D721Med (cell line): ENCODE measurements around the gene TM7SF2.
A peak's percentile ranks its signal among the peaks of the same experiment; 100 is the strongest.

Experiments used
- DNase-seq: peaks from one replicate; pipeline ENCODE4 v3.0.0; 2011; ENCODE audit warnings: low spot score; ENCODE audit not compliant: insufficient read length
- FAIRE-seq: peaks from 2 replicates; lab custom pipeline; 2011; peaks lifted over from hg19 to GRCh38; lab: Jason Lieb, UNC
- CTCF ChIP-seq: IDR thresholded peaks from 2 replicates; pipeline ENCODE4 v1.5.1; 2012; ENCODE audit warnings: mild to moderate bottlenecking, control low read depth; ENCODE audit not compliant: insufficient read depth; ENCODE audit errors: missing control alignments

The TM7SF2 gene

GRCh38 chr11:65111744-65112545 lies at the start of gene TM7SF2:
TSS of gene TM7SF2 (plus strand) at chr11:65111872. CDS start at chr11:65112016, 144 bp downstream.
- FAIRE-seq (no peak), DNase-seq (peak; percentile 96)
- no peak for TF ChIP-seq CTCF

GRCh38 chr11:65063532-65063931 lies 48.1 kb upstream of the TM7SF2 start:
- TF ChIP-seq CTCF: no peak
- no peak for FAIRE-seq
- DNase-seq: no peak

- no peak for TF ChIP-seq CTCF
- DNase-seq: no peak
- FAIRE-seq: no peak
Measured at GRCh38 chr11:65064847-65065240, 46.8 kb upstream of the TM7SF2 start.

- FAIRE-seq (no peak), DNase-seq (no peak)
- TF ChIP-seq CTCF: no peak
Measured at GRCh38 chr11:65065851-65066250, 45.8 kb upstream of the TM7SF2 start.

GRCh38 chr11:65066315-65066714 lies 45.4 kb upstream of the TM7SF2 start:
- DNase-seq (no peak), FAIRE-seq (no peak)
- TF ChIP-seq CTCF: no peak

- FAIRE-seq: no peak
- no peak for DNase-seq
- TF ChIP-seq CTCF: no peak
Measured at GRCh38 chr11:65066805-65067291, 44.8 kb upstream of the TM7SF2 start.

- TF ChIP-seq CTCF: no peak
- DNase-seq (no peak), FAIRE-seq (no peak)
Measured at GRCh38 chr11:65067446-65067845, 44.2 kb upstream of the TM7SF2 start.
